H9 (cell line): ENCODE results near the gene TNFRSF6B. TPM values are rescaled to one million over a fixed set of nuclear protein-coding genes. Genes with fewer than 3 reads are reported as not detected.

Experiments used
- DNase-seq: peaks from one replicate; pipeline ENCODE4 v3.0.0-alpha.2; 2017
- H2AFZ ChIP-seq: one replicate; pipeline ENCODE4 v1.6.1; 2013; ENCODE audit warnings: mild to moderate bottlenecking, low read length, control low read depth, moderate library complexity
- H2AK5ac ChIP-seq: 2 replicates; pipeline ENCODE4 v1.6.1; 2013; ENCODE audit warnings: low read length, control low read depth, mixed read lengths; ENCODE audit not compliant: insufficient read length
- H2BK120ac ChIP-seq: one replicate; pipeline ENCODE4 v1.6.1; 2013; ENCODE audit warnings: low read depth, mild to moderate bottlenecking, low read length, control low read depth, inconsistent platforms; ENCODE audit not compliant: poor library complexity, severe bottlenecking
- H2BK12ac ChIP-seq: 2 replicates; pipeline ENCODE4 v1.6.1; 2013; ENCODE audit warnings: low read length, control low read depth, mixed read lengths, low read depth; ENCODE audit not compliant: insufficient read length
- H2BK15ac ChIP-seq: 2 replicates; pipeline ENCODE4 v1.6.1; 2013; ENCODE audit warnings: low read depth, low read length, control low read depth
- H2BK20ac ChIP-seq: one replicate; pipeline ENCODE4 v1.6.1; 2013; ENCODE audit warnings: low read depth, mild to moderate bottlenecking, low read length, control low read depth, inconsistent platforms; ENCODE audit not compliant: poor library complexity, severe bottlenecking
- H2BK5ac ChIP-seq: 2 replicates; pipeline ENCODE4 v1.6.1; 2013; ENCODE audit warnings: low read length, control low read depth, mixed read lengths; ENCODE audit not compliant: insufficient read length
- H3K14ac ChIP-seq: 2 replicates; pipeline ENCODE4 v1.6.1; 2013; ENCODE audit warnings: low read length, control low read depth; ENCODE audit not compliant: insufficient read depth
- H3K18ac ChIP-seq: 2 replicates; pipeline ENCODE4 v1.6.1; 2013; ENCODE audit warnings: low read depth, mild to moderate bottlenecking, mixed read lengths, low read length, control low read depth; ENCODE audit not compliant: insufficient read length
- H3K23ac ChIP-seq: 2 replicates; pipeline ENCODE4 v1.6.1; 2013; ENCODE audit warnings: low read length, control low read depth, mixed read lengths, low read depth; ENCODE audit not compliant: insufficient read length
- H3K23me2 ChIP-seq: 2 replicates; pipeline ENCODE4 v1.6.1; 2013; ENCODE audit warnings: low read depth, mild to moderate bottlenecking, mixed read lengths, low read length, control low read depth; ENCODE audit not compliant: insufficient read length, poor library complexity, severe bottlenecking
- H3K27ac ChIP-seq: 2 replicates; pipeline ENCODE4 v1.5.1; 2013; ENCODE audit warnings: low read length, control low read depth, mixed read lengths, low read depth; ENCODE audit not compliant: insufficient read length
- H3K27me3 ChIP-seq: 2 replicates; pipeline ENCODE4 v1.6.1; 2013; ENCODE audit warnings: low read length, control low read depth, inconsistent platforms; ENCODE audit not compliant: insufficient read depth
- H3K4ac ChIP-seq: 2 replicates; pipeline ENCODE4 v1.6.1; 2013; ENCODE audit warnings: low read depth, mild to moderate bottlenecking, control low read depth, inconsistent platforms, low read length, moderate library complexity
- H3K4me1 ChIP-seq: 2 replicates; pipeline ENCODE4 v1.6.1; 2013; ENCODE audit warnings: low read length, control low read depth, inconsistent platforms; ENCODE audit not compliant: insufficient read depth
- H3K4me2 ChIP-seq: 2 replicates; pipeline ENCODE4 v1.6.1; 2013; ENCODE audit warnings: low read length, control low read depth, mixed read lengths; ENCODE audit not compliant: insufficient read length, insufficient read depth
- H3K56ac ChIP-seq: 2 replicates; pipeline ENCODE4 v1.6.1; 2013; ENCODE audit warnings: low read depth, mild to moderate bottlenecking, mixed read lengths, low read length, control low read depth; ENCODE audit not compliant: insufficient read length
- H3K79me1 ChIP-seq: 2 replicates; pipeline ENCODE4 v1.6.1; 2013; ENCODE audit warnings: low read depth, mild to moderate bottlenecking, moderate library complexity, low read length, control low read depth, inconsistent platforms; ENCODE audit not compliant: insufficient read depth, poor library complexity, severe bottlenecking
- H3K79me2 ChIP-seq: 2 replicates; pipeline ENCODE4 v1.6.1; 2013; ENCODE audit warnings: low read length, control low read depth, inconsistent platforms; ENCODE audit not compliant: insufficient read depth
- H3K9ac ChIP-seq: 2 replicates; pipeline ENCODE4 v1.6.1; 2013; ENCODE audit warnings: low read length, control low read depth, mixed read lengths; ENCODE audit not compliant: insufficient read length; ENCODE audit errors: extremely low read depth
- H3K9me3 ChIP-seq: one replicate; pipeline ENCODE4 v1.6.1; 2013; ENCODE audit warnings: low read depth, low read length, inconsistent platforms; ENCODE audit not compliant: control insufficient read depth
- H3T11ph ChIP-seq: one replicate; pipeline ENCODE4 v1.6.1; 2013; ENCODE audit warnings: mild to moderate bottlenecking, low read length, control low read depth, inconsistent platforms
- H4K20me1 ChIP-seq: one replicate; pipeline ENCODE4 v1.6.1; 2013; ENCODE audit not compliant: control insufficient read depth, insufficient read length, insufficient read depth
- H4K5ac ChIP-seq: 2 replicates; pipeline ENCODE4 v1.6.1; 2013; ENCODE audit warnings: low read depth, mild to moderate bottlenecking, mixed read lengths, low read length, control low read depth; ENCODE audit not compliant: insufficient read length
- H4K8ac ChIP-seq: replicated peaks from 2 replicates; pipeline ENCODE4 v1.6.1; 2013; ENCODE audit warnings: low read length, control low read depth, mixed read lengths, low read depth; ENCODE audit not compliant: insufficient read length
- H4K91ac ChIP-seq: 2 replicates; pipeline ENCODE4 v1.6.1; 2013; ENCODE audit warnings: low read depth, mild to moderate bottlenecking, moderate library complexity, mixed read lengths, low read length, control low read depth; ENCODE audit not compliant: insufficient read length
- H3K27ac Mint-ChIP-seq, 3 experiments: 2 replicates in 2 of 3; 3 replicates in 1 of 3; pipeline ENCODE4 v1.8.0; 2020 to 2021; ENCODE audit warnings: mixed read lengths in 3 of 3, mild to moderate bottlenecking in 1 of 3, moderate library complexity in 1 of 3
- H3K27me3 Mint-ChIP-seq: 2 replicates; pipeline ENCODE4 v1.8.0; 2021; ENCODE audit warnings: low read depth, mild to moderate bottlenecking, moderate library complexity, mixed read lengths
- H3K36me3 Mint-ChIP-seq, 3 experiments: 2 replicates in 2 of 3; 3 replicates in 1 of 3; pipeline ENCODE4 v1.8.0; 2020 to 2021; ENCODE audit warnings: low read depth in 3 of 3, mixed read lengths in 3 of 3; ENCODE audit not compliant: insufficient read depth in 1 of 3
- H3K4me1 Mint-ChIP-seq, 2 experiments: 2 replicates each; pipeline ENCODE4 v1.8.0; 2020; ENCODE audit warnings: mixed read lengths in 2 of 2
- H3K4me3 Mint-ChIP-seq, 2 experiments: 2 replicates in 1 of 2; 3 replicates in 1 of 2; pipeline ENCODE4 v1.8.0; 2020 to 2021; ENCODE audit warnings: mild to moderate bottlenecking in 2 of 2, mixed read lengths in 2 of 2, moderate library complexity in 1 of 2
- H3K9me3 Mint-ChIP-seq, 2 experiments: 2 replicates in 1 of 2; 3 replicates in 1 of 2; pipeline ENCODE4 v1.8.0; 2020; ENCODE audit warnings: mild to moderate bottlenecking in 2 of 2, mixed read lengths in 2 of 2, moderate library complexity in 1 of 2
- CTCF ChIP-seq: fragments of 200-600 bp; sonication (generic); conservative IDR thresholded peaks from 3 replicates; pipeline ENCODE4 v1.8.0; 2021; ENCODE audit warnings: antibody characterized with exemption, mild to moderate bottlenecking
- WGBS: extraction: QIAGEN DNeasy Blood & Tissue Kit; methylation state at CpG from one replicate; pipeline ENCODE4 v1.1.7; 2013; ENCODE audit warnings: missing lambda C conversion rate, low lambda C conversion rate, mixed read lengths; ENCODE audit not compliant: insufficient read length; ENCODE audit errors: extremely low coverage; 5-methylcytosine and 5-hydroxymethylcytosine counted together
- total RNA-seq: library from RNA; stranded (reverse); gene quantifications from 2 replicates; pipeline ENCODE4 v1.2.1, GENCODE V29; 2021

TNFRSF6B gene
- total RNA-seq, 1 experiment from 2014 or later, result not detected

GRCh38 chr20:63709149-63709527 lies 12.7 kb downstream of the TNFRSF6B start:
- H4K8ac ChIP-seq, result no peak overlapping the region
- peak overlapping the region; percentile 89 to 91 for H3K4me3 Mint-ChIP-seq
- no peak overlapping the region for H3K27ac ChIP-seq
- no peak overlapping the region for H2BK5ac ChIP-seq
- H3K79me2 ChIP-seq, result peaks cover 11% of the 10 kb centered on the region; the same call in 1 of the 2 replicates
- H3K27ac Mint-ChIP-seq, result no peak overlapping the region
- H3K4me1 ChIP-seq, result no peaks in the 10 kb centered on the region
- H3K9me3 ChIP-seq, result no peaks in the 10 kb centered on the region
- no CpG with 5 or more reads among the region's 17 CpGs for WGBS
- no peak overlapping the region for H2AFZ ChIP-seq
- no peak overlapping the region for H3K56ac ChIP-seq
- H3K36me3 Mint-ChIP-seq, result peaks cover 53 to 69% (median 66%) of the 10 kb centered on the region in 3 experiments
- H2BK15ac ChIP-seq, result no peak overlapping the region
- H3K4ac ChIP-seq, result no peak overlapping the region
- H3K9ac ChIP-seq, result no peak overlapping the region
- H3K4me1 Mint-ChIP-seq, result peaks cover 8 to 16% of the 10 kb centered on the region in 2 experiments
- H3K27me3 Mint-ChIP-seq, result no peaks in the 10 kb centered on the region
- H3K23me2 ChIP-seq, result peaks cover 12% of the 10 kb centered on the region
- H3K4me2 ChIP-seq, result peak overlapping the region; percentile 90
- H4K91ac ChIP-seq, result no peak overlapping the region
- no peak overlapping the region for H2BK120ac ChIP-seq
- H2AK5ac ChIP-seq, result no peak overlapping the region
- H3K9me3 Mint-ChIP-seq, result peaks cover 0 to 3% of the 10 kb centered on the region in 2 experiments; a peak in 1 of 5 replicates
- H3K18ac ChIP-seq, result no peak overlapping the region
- H3K79me1 ChIP-seq, result peaks cover 4% of the 10 kb centered on the region
- H3K23ac ChIP-seq, result no peak overlapping the region
- H3K27me3 ChIP-seq, result no peaks in the 10 kb centered on the region
- DNase-seq, result no peak
- H3T11ph ChIP-seq, result no peak overlapping the region
- TF ChIP-seq CTCF, result no peak
- no peak overlapping the region for H2BK12ac ChIP-seq
- H3K14ac ChIP-seq, result no peak overlapping the region
- H4K5ac ChIP-seq, result no peak overlapping the region
- H2BK20ac ChIP-seq, result no peak overlapping the region
- H4K20me1 ChIP-seq, result no peaks in the 10 kb centered on the region
